ENCODE data around the gene NR5A1. TPM values are rescaled to one million over a fixed set of nuclear protein-coding genes. Genes with fewer than 3 reads are reported as not detected.

Gene NR5A1
- total and polyA plus RNA-seq, 2 of the 13 experiments (the other 11 are each of a cell fraction or from before 2014, with no cell fraction given) = 28.9 to 44.7 TPM

- TF ChIP-seq ZNF800 (CRISPR knock-in tag; IDR thresholded peaks at IDR 0.05) = no peak
- TF ChIP-seq, protein P1, sequence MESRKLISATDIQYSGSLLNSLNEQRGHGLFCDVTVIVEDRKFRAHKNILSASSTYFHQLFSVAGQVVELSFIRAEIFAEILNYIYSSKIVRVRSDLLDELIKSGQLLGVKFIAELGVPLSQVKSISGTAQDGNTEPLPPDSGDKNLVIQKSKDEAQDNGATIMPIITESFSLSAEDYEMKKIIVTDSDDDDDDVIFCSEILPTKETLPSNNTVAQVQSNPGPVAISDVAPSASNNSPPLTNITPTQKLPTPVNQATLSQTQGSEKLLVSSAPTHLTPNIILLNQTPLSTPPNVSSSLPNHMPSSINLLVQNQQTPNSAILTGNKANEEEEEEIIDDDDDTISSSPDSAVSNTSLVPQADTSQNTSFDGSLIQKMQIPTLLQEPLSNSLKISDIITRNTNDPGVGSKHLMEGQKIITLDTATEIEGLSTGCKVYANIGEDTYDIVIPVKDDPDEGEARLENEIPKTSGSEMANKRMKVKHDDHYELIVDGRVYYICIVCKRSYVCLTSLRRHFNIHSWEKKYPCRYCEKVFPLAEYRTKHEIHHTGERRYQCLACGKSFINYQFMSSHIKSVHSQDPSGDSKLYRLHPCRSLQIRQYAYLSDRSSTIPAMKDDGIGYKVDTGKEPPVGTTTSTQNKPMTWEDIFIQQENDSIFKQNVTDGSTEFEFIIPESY (CRISPR knock-in tag; IDR thresholded peaks at IDR 0.05) = peak; percentile 98
- no peak for TF ChIP-seq ELF4 (CRISPR knock-in tag; IDR thresholded peaks at IDR 0.05; ENCODE audit: borderline replicate concordance)
- no peak for TF ChIP-seq ZFP41 (CRISPR knock-in tag; IDR thresholded peaks at IDR 0.05; ENCODE audit: borderline replicate concordance)
- TF ChIP-seq ZBTB4 (CRISPR knock-in tag; IDR thresholded peaks at IDR 0.05; ENCODE audit: borderline replicate concordance) = peak; percentile 59; the same call in 1 of the 2 replicates
- TF ChIP-seq ISX (CRISPR knock-in tag; conservative IDR thresholded peaks at IDR 0.05) = no peak
- TF ChIP-seq CCDC6 (CRISPR knock-in tag; IDR thresholded peaks at IDR 0.05) = no peak
- TF ChIP-seq ZKSCAN5 (CRISPR knock-in tag; IDR thresholded peaks at IDR 0.05) = no peak
- TF ChIP-seq, protein P2, sequence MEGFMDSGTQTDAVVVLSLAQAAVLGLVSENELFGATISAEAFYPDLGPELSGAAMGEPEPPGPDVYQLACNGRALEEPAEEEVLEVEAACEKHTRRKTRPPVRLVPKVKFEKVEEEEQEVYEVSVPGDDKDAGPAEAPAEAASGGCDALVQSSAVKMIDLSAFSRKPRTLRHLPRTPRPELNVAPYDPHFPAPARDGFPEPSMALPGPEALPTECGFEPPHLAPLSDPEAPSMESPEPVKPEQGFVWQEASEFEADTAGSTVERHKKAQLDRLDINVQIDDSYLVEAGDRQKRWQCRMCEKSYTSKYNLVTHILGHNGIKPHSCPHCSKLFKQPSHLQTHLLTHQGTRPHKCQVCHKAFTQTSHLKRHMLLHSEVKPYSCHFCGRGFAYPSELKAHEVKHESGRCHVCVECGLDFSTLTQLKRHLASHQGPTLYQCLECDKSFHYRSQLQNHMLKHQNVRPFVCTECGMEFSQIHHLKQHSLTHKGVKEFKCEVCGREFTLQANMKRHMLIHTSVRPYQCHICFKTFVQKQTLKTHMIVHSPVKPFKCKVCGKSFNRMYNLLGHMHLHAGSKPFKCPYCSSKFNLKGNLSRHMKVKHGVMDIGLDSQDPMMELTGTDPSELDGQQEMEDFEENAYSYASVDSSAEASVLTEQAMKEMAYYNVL (CRISPR knock-in tag; IDR thresholded peaks at IDR 0.05; ENCODE audit: borderline replicate concordance) = no peak
- TF ChIP-seq KAT7 (CRISPR knock-in tag; IDR thresholded peaks at IDR 0.05; ENCODE audit: borderline replicate concordance) = no peak
- TF ChIP-seq ZFX (CRISPR knock-in tag; IDR thresholded peaks at IDR 0.05; ENCODE audit: low read depth) = no peak; the same call in 1 of the 2 replicates
- no peak for TF ChIP-seq ATF4 (CRISPR knock-in tag; IDR thresholded peaks at IDR 0.05)
- TF ChIP-seq, protein P3, sequence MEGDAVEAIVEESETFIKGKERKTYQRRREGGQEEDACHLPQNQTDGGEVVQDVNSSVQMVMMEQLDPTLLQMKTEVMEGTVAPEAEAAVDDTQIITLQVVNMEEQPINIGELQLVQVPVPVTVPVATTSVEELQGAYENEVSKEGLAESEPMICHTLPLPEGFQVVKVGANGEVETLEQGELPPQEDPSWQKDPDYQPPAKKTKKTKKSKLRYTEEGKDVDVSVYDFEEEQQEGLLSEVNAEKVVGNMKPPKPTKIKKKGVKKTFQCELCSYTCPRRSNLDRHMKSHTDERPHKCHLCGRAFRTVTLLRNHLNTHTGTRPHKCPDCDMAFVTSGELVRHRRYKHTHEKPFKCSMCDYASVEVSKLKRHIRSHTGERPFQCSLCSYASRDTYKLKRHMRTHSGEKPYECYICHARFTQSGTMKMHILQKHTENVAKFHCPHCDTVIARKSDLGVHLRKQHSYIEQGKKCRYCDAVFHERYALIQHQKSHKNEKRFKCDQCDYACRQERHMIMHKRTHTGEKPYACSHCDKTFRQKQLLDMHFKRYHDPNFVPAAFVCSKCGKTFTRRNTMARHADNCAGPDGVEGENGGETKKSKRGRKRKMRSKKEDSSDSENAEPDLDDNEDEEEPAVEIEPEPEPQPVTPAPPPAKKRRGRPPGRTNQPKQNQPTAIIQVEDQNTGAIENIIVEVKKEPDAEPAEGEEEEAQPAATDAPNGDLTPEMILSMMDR (CRISPR knock-in tag; IDR thresholded peaks at IDR 0.05) = peak; percentile 31; the same call in 1 of the 2 replicates
- TF ChIP-seq ZMYM3 (CRISPR knock-in tag; IDR thresholded peaks at IDR 0.05) = peak; percentile 82
Observed at GRCh38 chr9:124505006-124505900, 1.9 kb downstream of the NR5A1 start (continued).
